Activated CD8-positive, alpha-beta memory T cell treated with anti-CD3 and anti-CD28 coated beads, Interleukin-2, amount 50 U/mL, for 1 hour (primary cell): ENCODE measurements around the gene TMEM185B.

ENCODE experiments used
- DNase-seq: peaks from one replicate; pipeline ENCODE4 v3.0.0-alpha.2; 2020; ENCODE audit errors: extremely low read depth

The TMEM185B gene

DNA sequence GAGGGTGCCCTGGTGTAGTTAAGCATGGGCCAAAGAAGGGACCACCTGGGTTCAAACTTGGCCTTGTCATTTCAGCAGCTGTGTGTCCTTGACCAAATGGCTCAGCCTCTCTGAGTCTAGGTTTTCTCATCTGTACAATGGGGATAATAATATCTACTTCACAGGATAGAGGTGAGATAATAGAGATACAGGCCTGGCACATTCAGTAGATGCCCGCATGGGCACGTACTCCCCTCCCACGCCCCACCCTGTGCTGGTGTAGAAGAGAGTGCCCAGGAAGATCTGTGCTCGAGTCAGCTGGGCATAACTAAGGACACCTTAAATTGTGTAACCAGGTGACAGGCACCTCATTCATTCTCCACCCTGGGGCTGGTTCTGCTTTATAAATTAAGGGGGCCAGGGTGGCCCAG, 8.4 kb upstream of the TMEM185B start:
- DNase-seq, result no peak

DNA sequence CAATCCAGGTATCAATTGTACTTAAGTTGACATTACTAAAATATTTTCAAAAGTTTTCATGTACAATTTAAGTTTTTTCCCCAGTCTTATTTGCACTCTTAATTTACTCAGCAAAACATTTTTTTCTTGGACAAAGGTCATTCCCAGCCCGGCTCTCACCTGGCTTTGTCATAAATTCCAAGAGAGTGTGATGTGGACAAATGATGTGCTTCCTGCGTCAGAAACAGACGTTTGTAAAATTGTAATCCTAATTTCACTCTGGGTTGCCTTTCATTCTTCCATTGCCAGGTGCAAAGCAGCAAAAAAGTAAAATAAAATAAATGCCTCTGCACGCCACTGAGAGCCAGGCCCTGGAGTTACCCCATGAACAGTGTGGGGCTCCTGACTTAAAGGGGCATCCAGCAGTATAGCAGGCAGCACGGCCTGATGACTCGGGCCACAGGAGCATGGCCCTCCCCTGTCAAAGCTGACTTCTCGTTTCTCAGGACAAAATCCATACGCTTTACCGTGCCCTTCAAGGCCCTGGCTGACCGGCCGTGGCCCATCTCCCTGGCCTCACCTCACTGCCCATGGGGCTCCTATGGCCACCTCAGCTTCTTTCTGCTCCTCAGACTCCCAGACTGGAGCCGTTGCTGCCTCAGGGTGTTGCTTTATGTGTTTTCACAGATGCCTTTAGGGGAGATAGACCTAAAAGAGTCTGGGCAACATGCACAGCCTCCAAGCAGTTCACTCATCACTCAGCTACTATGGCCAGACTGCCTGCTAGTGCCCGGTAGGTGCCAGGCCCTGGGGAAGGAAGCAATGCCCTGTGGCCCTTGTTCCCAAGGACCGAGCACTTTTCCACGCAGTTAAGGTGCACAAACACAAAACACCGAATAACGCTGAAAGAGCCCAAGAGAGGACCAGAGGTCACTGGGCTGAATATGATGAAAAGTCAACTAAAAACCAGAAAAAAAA, 7.6 kb upstream of the TMEM185B start:
- no peak for DNase-seq

DNA sequence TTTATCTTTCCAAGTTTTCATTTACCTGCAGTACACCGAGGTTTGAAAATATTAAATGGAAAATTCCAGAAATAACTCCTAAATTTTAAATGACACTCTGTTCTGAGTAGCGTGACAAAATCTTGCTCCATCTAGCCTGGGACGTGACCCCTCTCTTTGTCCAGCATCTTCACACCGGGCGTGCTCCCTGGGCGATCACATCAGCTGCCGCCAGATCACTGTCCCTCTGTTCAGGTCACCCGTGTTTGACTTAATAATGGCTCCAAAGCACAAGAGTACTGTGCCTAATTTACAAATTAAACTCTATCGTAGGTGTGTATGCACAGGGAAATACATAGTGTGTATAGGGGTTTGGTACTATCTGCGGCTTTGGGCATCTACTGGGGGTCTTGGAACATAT, 6.1 kb upstream of the TMEM185B start:
- no peak for DNase-seq

DNA sequence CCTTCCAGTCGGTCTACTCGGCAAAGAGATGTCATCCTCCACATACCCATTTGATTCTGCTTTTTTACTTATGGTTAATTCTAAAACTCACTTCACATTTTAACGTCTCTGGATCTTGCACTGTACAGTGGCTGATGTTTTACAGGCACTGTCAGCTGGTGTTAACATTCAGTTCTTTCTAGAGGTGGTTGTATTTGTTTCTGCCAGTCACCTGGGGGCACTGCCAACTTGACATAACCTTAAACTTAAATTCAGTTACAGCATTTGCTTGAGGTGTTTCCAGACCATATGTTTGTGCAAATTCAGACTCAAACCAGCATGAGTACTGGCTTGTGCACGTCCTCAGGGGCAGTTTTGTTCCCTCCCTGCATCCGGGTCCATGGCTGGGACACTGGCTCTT, 5.3 kb upstream of the TMEM185B start:
- DNase-seq, result no peak

DNA sequence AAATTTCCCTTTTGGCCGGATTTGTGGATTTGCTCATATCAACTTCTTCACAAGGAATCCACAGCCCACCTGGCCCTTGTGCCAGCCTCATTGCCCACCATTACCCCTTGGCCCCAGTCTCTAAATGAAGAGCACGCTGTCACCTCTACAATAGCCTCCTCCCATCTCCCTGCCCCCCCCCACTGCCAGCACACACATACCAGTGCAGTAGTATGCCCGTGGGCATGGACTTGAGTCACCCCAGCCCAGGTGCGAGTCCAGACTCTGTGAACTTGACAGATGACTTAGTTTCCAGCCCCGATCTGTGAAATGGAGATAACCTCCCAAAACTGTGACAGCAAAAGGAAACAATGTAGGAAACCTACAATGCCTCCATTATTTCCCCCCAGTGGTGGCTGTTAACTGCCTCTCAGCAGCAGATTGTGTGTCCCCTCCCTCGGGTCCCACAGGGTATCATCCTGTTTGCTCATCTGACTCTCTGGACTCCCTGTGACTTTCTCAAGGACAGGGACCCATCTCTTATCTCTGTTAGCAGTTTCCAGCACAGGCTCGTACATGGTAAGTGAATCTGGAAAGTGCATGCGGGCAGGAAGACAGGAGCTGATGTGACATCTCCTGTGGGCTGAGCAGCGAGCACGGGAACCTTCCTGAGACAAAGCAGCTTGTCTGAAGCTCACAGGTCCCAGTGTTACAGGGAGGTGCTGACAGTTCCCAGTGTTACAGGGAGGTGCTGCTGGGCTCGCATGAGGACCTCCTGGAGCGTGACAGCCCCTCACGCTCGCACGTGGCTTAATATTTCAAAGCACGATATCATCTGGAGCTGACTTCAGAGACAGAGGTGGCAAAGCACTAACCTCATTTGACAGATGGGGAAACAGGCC, 4.2 kb upstream of the TMEM185B start:
- DNase-seq, result no peak

DNA sequence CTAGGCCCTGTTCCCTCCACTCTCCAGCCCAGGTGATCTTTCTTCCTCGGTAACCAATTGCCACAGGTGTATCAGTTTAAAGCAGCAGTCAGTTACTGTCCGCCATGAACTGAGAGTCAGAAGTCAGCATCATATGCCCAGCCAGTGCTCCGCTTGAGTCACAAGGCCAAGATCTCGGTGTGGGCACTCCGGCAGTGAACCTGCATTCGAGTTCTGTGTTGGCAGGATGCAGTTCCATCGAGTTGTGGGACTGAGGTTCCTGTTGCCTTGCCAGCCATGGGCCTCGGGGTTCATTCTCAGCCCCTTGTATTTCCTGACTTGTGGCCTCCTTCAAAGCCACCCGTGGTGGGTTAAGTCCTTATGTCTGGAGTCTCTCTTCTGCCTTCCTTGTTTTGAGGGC, 3.1 kb upstream of the TMEM185B start:
- DNase-seq, result no peak

DNA sequence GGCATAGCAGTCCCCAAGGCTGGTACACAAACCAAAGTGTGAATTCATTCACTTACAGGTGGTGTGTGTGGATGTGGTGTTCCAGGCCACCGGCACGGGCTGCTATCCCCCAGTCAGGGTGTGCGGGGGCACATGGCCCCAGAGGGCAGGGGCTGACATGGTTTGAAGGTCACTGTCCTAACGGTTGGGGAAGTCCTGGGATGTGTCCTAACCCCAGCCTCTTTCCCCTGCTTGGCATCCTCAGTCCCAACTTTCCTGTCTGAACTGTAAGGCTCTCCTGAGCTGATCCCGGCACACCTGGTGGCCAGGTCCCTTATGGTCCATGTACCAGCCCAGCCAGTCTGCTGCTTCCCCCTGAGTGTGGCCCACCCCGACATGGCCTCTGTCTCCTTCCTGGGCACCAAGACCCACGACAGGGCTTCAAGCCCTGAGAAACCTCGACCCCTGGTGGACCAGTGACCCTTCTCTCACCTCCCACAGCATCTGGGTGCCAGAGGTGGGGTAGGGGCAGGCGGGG, 2.4 kb upstream of the TMEM185B start:
- no peak for DNase-seq

DNA sequence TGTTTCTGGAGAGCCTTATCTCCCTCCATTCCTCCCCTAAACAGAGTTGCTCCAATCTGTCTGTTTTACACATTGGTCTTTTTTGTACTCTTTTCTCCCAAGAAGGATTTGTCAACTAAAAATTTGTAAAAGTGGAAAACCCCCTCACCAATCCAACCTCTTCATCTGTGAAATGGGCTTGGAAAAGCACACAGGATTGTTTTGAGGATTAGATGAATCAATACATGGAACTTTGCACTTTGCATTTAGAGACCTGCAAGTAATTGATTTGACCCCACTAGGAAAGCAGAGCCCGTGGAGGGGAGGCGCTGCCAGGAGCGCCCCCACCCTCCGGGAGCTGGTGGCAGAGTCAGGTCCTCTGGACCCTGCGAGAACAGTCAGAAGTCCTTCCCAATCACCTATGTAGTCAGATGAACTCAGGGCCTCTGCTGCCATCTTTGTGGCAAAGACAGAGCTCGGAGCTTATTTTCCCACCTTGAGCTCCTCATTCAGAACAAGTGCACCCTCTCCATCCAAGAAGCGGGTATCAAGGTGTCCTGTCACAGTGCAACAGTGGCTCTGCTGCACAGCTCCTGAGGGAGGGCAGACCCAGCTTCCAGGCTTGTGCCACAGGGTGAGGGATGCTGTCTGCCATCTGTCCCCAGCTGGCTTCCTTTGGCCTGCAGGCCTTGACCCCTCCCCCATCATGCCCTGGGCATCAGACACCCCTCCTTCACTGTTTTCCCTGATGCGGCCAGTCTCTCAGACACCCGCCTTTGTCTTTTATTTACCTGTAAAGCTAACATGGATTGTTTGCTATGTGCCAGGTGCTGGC, 1.7 kb upstream of the TMEM185B start:
- DNase-seq, result no peak

DNA sequence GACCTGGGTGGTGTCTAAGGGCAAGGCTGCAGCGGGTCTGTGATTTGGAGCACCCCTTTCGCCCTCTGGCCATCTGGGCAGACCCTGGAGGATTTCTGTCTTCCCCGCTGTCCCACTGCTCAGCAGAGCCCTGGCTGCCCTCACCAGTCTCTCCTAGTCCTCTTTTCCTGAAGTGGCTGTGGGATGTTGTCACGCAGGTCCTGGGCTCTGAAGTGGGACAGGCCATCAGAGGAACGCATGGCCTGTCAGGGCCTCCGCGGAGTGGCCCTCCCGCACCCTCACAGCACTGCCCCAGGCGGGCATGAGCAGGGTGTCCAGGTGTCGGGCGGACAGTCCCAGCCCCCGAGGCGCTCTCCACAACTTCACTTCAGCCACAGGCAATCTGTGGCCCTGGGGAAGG, 1.1 kb upstream of the TMEM185B start:
- no peak for DNase-seq

DNA sequence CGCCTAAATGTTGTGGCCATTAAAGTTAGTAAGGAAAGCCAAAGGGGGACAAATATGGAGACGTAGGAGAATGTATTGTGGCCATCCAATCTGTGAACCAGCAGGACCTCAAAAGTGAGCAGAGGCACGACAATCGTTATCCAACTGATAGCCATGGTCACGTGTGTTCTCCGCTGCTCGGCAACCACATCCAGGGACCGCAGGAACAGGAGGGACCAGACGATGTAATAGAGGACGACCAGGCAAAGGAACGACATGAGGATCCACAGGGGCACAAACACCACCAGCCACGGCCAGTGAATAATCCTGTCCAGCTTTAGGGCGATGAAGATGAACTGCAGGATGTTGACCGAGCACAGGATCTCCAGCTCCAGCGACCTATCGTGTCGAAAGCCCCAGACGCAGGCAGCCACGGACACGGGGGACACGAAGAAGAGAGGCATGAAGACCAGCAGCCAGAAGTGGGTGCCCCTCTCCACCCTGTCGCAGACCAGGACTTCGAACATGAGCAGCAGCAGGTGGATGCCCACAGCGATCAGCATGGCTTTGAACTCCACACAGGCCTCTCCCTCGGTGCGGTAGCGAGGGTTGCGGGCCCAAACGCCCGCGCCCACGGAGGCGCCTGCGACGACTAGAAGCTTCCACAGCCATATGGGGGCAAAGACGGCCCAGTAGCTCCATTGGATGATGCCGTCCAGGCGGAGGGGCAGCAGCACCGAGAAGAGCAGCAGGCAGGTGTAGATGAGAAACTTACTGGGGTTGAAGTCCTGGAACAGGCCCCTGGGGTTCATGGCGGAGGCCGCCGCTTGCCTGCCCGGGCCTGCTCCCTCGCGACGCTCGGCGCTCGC, 790 bp downstream of the TMEM185B start:
- no peak for DNase-seq

DNA sequence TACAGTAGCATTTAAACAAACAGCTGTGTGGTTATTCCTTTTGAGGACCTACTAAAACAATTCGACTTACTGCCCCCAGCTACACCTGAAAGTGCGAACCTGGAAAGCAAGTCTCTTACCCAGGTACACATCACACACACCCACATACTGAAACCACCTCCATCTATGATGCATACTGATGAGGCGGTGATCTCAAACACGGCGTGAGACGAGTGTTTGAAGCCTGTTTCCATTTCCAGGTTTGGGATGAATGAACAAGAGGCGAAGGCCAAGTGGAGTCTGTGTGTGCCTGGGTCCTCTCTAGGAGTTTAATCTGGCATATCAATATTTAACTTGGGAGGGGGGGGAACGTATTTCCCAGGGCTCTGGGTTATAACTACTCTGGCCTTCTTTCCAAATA, 1.6 kb downstream of the TMEM185B start:
- no peak for DNase-seq

DNA sequence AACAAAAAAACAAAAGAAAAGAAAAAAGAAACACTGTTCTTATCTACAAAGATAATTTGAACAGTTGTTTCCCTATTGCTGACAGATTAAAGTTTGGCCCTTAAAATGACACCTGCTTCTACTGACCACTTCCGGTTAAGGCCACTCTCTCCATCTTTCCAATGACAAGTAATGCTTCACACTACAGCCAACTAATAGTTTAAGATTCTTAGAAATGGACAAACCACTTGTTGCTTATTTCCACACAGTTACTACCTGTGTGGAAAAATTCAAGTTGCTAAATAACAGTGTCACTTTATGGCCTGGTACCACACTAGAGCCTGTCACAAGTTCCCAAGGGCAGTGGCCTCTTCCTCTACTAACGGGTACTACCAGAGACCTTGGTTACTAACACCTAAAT, 2.4 kb downstream of the TMEM185B start:
- no peak for DNase-seq

DNA sequence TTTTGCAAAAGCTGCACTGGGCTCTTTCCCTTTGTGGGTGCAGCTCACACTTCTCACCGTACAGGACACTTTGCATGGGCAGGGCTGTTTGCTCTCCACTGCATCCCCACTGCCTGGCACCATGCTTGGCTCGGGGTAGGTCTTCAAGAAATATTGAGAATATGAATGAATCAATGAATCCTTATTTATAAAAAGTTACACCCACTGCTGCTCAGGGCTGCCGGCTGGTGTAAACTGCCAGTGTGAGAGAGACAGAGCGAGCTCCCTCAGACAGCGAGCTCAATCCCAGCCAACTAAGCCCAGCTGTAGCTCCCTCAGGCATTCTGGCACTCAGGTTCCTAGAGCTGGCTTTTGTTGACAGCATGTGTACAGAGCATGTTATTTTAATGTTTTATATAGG, 3.4 kb downstream of the TMEM185B start:
- DNase-seq, result no peak

DNA sequence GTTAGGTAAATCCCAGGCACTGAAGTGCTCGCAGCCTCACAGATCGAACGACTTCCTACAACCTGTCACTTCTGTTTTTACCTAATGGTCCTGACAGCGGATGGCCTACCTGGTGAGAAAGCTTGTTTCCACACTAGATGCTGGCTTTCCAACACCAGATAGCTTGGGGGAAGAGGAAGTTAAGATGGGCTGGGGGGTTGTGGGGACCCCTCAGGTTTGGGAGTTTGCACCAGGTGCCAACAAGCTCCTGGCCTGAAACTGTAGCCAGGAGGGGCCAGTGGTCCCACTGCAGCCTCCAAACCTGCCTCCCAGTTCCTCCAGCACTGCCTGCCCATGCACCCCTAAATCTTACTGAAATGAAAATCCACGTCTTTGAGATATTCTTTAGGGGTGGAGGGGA, 3.9 kb downstream of the TMEM185B start:
- DNase-seq, result no peak

DNA sequence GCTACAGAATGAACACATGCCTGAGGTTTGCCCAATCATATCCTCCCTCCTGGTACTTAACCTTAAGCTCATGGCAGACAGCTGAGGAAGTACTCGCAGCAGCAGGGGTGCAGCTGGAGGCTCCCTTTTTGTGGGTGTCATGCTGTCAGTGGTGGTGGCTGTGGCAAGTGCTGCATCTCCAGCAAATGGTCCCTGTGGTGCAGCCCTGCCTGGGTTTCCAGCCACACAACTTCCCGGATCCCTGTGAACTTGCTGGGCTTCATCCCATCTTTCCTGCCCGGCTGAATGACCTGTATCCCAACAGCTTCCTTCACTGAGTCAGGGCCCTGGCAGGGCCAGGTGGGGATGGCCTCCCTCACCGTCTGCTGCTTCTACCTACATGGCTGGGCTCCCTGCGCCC, 5.0 kb downstream of the TMEM185B start:
- DNase-seq, result no peak

DNA sequence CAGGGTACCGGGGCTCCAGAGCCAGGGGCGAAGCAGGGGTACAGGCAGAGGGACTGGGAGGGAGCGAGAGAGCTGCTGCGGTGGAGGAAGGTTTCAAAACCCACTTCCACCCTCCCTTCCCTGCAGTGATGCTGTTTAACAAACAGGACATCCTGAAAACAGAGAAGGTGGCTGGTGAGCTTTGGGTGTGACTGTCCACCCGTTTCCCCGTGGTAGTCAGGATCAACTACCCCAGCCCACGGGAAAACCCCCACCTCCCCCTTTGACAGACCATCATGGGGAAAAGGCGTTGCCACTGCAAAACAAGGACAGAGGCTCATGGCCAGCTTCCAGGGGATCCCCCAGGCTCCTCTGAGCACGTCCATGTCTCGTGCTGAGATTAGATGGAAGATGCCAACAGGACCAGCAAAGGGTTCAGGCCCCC, 12.9 kb downstream of the TMEM185B start:
- no peak for DNase-seq

DNA sequence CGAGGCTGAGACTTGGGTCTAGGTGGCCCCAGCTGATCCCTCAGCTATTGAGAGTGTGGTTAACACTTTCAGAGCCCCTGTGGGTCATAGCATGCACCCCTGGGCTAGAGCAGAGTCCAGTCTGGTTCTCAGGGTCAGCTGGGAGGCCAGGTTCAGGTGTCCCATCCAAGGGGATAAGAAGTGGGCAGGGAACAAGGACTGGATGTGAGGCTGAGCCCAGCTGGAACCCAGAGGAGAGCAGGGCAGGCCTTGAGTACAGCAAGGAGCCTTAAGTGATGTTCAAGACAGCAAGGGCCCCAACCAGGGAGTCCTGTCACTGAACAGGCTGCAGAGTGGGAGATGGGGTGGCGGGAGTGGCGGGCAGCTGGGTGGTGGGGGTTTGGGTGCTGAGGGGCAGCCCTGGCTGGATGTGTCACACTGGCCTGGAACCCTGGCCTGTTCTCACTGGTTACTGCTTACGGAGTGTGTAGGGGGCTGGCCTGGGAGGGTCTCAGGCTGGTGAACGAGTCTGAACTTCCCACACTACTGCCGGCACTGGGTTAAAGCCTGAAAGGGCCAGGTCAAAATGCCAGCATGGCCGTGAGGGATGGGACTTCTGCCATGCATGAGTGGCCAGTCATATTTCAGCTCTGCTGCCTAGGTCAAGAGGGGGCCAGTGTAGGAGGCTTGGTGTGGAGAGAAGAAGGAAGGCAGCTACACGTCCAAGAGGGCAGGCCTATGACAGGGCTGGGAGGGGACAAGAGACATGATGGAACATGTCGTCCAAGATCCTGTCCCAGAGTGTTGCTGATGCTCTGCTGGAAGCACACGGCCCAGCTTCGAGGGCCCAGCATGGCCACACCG, 13.6 kb downstream of the TMEM185B start:
- DNase-seq, result no peak

DNA sequence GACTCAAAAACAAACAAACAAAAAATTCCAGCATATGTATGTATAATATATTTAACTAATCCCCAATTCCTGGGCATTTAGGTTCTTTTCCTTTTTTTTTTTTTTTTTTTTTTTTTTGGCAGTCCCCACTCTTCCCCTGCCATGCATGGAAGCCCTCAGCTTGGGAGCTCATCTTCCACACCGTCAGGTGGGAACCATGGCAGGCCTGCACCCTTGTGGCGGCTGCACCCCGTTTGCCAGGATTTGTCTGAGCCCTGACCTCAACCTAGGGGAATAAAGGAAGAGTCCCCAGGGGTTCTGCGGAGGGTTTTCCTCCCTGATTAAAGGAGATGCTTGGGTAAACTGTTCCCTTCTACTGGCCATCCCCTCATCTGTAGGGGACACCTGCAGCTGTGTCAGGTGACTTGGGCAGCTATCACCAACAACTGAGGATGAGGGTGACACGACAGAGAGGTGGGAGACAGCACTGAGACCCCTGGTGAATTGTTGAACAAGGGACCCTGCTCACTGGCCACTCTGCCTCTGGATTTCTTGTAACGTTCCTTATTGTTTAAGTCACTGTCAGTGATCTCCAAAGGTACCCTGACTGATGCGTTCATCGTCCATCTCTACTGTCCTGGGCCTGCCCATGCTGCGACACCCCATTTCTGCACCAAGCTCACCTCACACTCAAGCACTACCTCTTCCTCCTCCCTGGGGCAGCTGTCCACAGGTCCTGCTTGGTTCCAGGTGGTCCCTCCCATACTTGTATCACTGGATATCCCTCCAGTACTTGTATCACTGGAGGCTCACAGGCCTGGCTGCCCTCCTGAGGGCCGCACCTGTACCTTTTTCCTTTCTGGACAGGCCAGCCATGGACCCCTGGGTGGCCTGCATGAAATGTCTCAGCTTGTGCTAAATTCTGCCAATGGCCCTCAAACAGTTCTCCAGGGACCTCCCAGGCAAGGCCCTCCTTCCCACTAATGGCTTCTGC, 14.5 kb downstream of the TMEM185B start:
- DNase-seq, result no peak
